Left colon (tissue), 2 donors: Measurements from ENCODE around the gene ICE1. TPM values are rescaled to one million over a fixed set of nuclear protein-coding genes. Genes with fewer than 3 reads are reported as not detected.
"Not testable (repeated sequence)": the region's sequence is repeated elsewhere in the genome, so short reads cannot be mapped to it uniquely, and the experiment has no call there.

Experiments
- ATAC-seq: fragments of 200-7000 bp; cut with Tn5 transposase; one replicate; pipeline ENCODE4 v1.9.1; 2020; ENCODE audit warnings: mild to moderate bottlenecking, moderate library complexity
- DNase-seq, 2 donors: peaks; one replicate each; pipeline ENCODE4 v3.0.0-alpha.2; 2020
- intact Hi-C, 2 donors: fragments of 100-400 bp; cut with DNase I in 1 of 2; cut with micrococcal nuclease in 1 of 2; formaldehyde crosslinking; loops; one replicate each; pipeline versions ENCODE4 v1.11.2 to v1.14.0; 2022; cut with DNase I, micrococcal nuclease
- total RNA-seq, 2 donors: library from RNA; stranded (reverse); fragmentation: NEBNext Ultra II Directional; extraction: Animal tissue kit (Norgen Biotek cat#: 25700); gene quantifications; one replicate each; pipeline ENCODE4 v1.2.1, GENCODE V29; 2021
- donor health status: DM: no; HTN: no; CAD: no.
- donor health status: DM: yes; HTN: yes; CAD: no.

ICE1 gene
- total RNA-seq, 2 donors from 2014 or later, result 19.8 to 20.1 TPM

DNA sequence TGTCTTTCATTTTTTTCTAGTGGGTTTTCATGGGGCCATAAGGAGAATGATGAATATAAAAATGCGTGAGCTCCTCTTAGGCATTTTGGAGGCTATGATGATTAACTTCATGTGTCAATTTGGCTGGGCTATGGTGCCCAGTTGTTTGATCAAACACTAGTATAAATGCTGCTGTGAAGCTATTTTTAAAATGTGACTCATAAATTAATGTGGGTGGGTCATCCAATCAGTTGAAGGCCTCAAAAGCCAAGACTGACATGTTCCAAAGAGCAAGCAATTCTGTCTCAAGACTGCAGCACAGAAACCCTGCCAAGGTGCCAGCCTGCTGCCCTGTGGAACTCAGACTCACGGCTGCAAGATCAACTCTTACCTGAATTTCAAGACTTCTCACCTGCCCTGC, 24.4 kb upstream of the ICE1 start:
- intact Hi-C loops, result no loop called here
- ATAC-seq, result no peak
- no peak for DNase-seq

DNA sequence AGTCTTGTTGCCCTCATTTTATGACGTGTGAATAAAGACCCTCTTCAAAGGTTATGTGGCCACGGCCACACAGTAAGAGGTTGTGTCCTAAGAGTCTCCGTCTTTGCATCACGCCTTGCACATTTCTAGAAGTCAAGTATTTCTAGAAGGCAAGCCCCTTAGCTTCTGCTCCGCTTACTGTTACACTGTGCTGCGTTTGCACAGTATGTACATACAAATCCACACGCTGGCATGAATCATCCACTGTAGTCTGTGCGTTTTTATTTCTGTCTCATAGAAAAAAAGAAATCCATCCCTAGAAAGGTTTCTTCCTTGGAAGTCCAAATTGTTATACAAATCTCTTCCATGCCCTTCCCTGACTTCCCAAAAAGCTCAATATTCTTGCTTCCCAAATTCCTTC, 21.4 kb upstream of the ICE1 start:
- ATAC-seq (no peak), DNase-seq (no peak)
- intact Hi-C loops, result loop anchor here in 1 of 2 donors (10.0 kb wide), 1 partner anchor 256 kb away; the partner anchor contains the start of gene ADAMTS16

DNA sequence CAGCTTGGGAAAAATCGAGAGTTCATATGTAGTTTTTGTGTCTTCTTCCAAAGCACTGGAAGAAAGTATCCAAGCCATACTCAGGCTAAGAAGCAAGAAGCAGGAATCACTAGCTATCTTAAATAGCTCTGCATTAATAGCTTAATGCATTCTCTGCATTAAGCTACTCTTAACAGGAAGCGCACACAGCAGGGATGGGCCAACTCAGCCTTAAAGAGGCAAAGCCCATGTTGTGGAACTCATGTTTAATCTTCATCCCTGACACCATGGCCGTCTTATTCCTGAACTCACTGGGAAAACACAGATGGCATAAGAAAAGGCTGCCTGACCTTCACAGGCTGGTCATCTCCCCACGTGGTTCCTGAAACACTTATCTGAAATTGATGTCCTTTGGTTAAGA, 18.7 kb upstream of the ICE1 start:
- DNase-seq (no peak), ATAC-seq (no peak)
- intact Hi-C loops, result loop anchor here in 1 of 2 donors (10.0 kb wide), 1 partner anchor 259 kb away; the partner anchor contains the start of gene ADAMTS16

DNA sequence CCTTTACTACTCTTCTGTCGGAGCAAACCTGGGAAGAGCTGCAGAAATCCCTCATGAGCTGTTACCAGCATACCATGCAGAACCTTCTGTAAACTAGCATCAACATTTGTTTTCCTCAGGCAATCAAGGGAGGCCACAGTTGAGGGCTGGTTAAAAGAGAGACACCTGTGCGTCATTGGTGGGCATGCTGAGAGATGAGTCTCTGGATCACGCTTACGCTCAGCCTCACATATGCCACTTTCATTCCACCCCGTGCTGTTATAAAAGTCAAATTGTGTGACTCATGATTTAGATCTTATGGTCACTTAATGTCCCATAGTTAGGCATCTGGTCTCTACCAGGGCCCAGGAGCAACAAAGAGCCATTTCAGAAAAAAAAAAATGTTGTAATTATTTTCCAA, 18.1 kb upstream of the ICE1 start:
- ATAC-seq, result no peak
- intact Hi-C loops, result loop anchor here in 1 of 2 donors (10.0 kb wide), 1 partner anchor 260 kb away; the partner anchor contains the start of gene ADAMTS16
- no peak for DNase-seq

DNA sequence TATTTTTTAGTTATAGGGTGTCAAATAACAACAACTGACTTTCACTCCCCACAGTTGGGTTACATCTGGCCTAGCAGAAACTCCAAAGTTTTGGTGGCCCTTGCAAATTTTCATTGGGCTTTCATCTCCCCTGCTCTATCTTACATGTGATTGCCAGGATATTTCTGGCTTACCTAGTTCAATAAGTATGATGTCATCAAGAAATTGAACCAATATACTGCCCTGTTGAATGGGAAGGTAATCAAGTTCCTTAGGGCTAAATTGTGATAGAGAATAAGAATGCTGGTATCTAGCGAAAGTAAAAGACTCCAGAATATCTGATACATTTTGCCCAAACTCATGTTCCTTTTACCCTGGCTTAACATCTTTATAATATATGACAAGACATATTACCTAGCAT, 17.0 kb upstream of the ICE1 start:
- no peak for DNase-seq
- intact Hi-C loops, result loop anchor here in 1 of 2 donors (10.0 kb wide), 1 partner anchor 261 kb away; the partner anchor contains the start of gene ADAMTS16
- ATAC-seq, result no peak

DNA sequence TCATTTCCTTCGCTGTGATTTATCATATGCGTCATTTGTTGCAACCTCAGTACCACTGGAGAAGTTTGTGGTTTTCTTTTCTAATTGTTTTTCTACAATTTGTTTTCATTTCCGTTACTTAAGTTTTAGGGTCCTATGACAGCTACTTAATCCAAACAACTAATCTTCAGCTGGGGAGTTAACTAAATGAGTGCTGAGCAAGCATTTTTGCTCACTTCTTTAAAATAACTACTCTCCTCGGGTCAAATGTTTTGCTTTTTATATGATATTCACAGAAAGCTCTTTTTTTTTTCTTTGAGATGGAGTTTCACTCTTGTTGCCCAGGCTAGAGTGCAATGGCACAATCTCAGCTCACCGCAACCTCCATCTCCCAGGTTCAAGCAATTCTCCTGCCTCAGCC, 14.6 kb upstream of the ICE1 start:
- intact Hi-C loops, result loop anchor here in 1 of 2 donors (10.0 kb wide), 1 partner anchor 263 kb away; the partner anchor contains the start of gene ADAMTS16
- DNase-seq (no peak), ATAC-seq (no peak)

DNA sequence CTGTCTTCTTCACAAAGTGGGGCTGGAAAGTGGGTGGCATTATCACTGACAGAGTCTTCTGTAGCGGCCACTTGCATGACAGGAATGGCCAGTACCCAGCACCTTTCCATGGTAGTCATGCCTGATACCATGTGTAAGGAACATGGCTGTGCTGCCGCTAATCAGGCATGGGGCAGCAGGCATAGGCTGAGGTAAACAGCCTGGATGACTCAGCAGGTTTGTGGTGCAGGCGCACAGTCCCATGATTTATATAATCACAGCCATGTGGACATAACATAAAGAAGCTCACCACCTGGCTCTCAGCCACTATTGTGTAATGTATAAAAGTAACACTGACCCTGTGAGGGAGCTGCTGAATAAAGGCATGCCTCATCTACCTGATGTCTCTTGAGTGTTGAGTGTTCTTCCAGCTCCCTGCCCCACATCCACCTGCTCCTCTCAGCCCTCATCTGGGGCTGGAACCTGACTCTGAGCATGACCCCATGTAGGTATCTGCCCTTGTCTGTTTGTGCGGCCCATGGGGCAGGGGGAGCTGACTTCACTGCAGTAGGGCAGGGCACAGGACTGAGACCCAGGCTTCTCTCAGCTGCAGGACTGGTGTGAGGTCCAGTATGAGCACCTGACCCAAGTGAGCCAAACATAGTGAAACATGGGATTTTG, 13.2 kb upstream of the ICE1 start:
- DNase-seq (peak in 1 of 2 donors; percentile 13), ATAC-seq (no peak)
- intact Hi-C loops, result loop anchor here in 1 of 2 donors (10.0 kb wide), 1 partner anchor 264 kb away; the partner anchor contains the start of gene ADAMTS16

DNA sequence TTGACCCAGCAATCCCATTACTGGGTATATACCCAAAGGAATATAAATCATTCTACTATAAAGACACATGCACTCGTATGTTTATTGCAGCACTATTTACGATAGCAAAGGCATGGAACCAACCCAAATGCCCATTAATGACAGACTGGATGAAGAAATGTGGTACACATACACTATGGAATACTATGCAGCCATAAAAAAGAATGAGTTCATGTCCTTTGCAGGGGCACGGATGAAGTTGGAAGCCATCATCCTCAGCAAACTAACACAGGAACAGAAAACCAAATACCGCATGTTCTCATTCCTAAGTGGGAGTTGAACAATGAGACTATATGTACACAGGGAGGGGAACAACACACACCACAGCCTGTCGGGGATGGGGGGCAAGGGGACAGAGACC, 8.6 kb upstream of the ICE1 start:
- intact Hi-C loops, DNase-seq, ATAC-seq: not testable (repeated sequence)

DNA sequence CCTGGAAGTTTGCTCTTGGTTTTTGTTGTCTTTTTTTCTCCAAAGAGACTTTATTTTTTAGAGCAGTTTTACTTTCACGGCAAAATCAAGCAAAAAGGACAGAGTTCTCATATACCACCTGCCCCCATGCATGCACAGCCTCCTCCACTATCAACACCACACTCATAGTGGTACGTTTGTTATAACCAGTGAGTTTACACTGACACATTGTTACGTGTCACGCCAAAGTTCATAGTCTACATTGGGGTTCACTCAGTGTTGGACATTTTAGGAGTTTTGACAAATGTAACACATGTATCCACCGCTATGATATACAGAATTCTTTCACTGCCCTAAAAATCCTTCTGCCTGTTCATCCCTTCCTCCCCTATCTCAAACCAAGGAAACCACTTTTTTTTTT, 7.5 kb upstream of the ICE1 start:
- ATAC-seq (no peak), DNase-seq (no peak)
- intact Hi-C loops, result loop anchor here in 1 of 2 donors (5.0 kb wide), 1 partner anchor 533 kb away; no protein-coding TSS in a partner anchor

DNA sequence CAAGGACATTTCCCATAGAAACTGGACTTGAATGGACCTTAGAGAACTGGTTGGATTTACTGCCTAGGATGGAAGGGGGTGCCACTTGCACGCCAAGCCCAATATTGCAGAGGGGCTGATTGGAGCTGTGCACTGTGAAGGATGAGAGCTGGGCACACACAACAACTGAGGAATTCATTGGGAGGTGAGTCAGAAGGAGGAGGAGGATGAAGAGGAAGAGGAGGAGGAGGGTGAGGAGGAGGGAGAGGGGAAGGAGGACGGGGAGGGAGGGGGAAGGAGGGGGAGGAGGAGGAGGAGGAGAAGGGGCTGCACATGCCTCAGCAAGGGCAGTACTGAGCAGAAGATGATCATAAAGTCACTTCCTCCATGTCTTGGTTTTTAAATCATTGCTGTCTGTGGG, 5.7 kb upstream of the ICE1 start:
- DNase-seq, result no peak
- no peak for ATAC-seq
- intact Hi-C loops, result loop anchor here in 1 of 2 donors (5.0 kb wide), 1 partner anchor 534 kb away; no protein-coding TSS in a partner anchor

DNA sequence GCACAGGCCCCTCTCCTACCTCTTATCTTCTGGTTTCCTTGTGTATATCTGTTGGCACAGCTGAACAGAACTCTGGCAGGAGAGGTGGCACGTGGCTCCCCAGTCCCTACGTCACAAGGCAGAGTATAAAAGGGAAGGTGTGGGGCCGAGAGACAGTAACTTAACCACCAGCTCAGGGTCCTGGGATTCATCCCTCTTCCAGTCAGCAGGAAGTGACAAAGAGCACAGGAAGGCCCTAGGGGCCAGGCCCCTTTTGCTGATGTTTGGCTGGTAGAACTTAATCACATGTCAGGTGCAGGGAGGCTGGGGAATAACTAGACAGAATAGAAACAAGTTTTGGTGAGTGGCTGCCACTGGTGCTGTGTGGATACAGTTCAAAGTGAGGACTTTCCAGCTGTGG, 4.5 kb upstream of the ICE1 start:
- no peak for ATAC-seq

DNA sequence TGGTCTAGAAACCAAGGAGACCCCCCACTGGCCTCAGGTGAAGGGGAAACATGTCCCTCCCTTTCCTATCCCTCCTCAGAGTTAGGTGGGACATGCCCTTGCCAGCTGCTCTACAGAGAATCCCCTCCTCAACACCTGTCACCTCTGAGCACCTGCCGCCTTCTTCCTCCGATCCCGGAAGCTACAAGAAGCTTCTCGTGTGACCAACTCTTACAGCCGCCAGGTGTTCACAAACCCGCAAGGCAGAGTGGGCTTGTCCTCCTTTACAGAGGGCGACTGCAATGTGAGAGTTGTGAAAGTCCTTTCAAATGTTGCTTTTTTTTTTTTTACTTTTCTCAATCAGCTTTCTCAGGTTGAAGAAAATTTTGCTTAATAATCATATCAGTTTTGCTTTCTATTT, 3.7 kb upstream of the ICE1 start:
- intact Hi-C loops, result loop anchor here in 1 of 2 donors (5.0 kb wide), 1 partner anchor 536 kb away; no protein-coding TSS in a partner anchor
- DNase-seq (peak in 1 of 2 donors; percentile 6), ATAC-seq (no peak)

More for the DNA sequence above, 4.5 kb upstream of the ICE1 start:
- no peak for DNase-seq
- intact Hi-C loops, result loop anchor here in 1 of 2 donors (5.0 kb wide), 1 partner anchor 536 kb away; no protein-coding TSS in a partner anchor

DNA sequence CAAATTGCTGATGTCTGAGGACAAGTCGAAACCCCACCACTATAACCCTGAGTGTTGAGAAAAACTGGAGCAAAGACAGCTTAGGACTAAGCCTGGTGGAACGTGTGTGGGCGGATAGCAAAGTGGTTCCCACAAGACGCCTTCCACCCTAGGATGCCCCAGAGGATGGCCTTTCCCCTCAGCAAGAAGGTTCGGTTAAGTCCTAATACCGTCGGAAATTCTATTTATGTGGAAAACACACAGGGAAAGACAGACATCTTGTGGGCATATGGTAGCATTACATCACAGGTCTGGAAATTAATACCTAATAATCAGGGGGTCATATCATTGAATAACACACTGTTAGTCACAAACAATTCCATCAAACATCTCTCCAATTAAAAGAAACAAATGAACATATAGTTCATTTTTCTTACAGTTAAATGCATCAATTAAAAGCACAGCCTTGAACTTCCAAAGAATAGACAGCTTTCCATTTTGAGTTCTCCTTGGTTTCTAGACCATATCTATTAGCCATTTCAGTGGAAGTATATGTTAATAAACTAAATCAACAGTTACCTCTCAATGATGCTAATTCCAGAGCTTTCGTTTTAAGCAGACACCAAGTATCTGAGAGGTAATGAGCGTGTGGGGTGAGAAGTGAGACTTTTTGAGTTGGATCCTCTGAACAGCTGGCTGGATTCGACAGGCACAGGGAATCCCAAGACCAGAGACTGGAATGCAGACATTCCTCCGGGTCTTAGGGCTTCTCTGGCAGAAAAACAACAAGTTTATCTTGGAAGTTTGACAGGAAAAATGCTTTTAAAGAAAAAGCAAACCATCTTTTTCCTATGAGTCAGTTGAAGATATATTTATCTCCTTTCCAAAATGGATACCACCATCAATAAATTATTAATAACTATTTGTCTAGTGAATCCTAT, 2.9 kb upstream of the ICE1 start:
- no peak for DNase-seq
- ATAC-seq, result no peak
- intact Hi-C loops, result loop anchor here in 1 of 2 donors (5.0 kb wide), 1 partner anchor 537 kb away; no protein-coding TSS in a partner anchor

DNA sequence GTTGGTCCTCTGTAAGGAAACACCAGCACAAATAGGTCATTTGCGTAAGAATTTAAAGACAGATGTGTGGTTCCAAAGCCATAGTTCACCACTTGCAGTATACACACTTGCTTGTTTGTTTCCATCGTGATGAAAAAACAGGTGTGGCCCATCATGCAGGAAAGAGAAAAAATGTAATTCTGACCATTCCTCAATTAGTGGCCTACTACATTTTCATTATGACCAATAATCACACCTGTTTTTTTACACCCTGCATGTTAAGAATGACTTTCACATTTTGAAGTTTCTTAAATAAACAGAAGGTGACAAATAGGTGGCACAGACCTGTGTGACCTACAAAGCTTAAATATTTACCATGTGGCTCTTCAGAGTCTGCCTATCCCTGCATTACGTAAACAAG, 2.2 kb upstream of the ICE1 start:
- ATAC-seq, result no peak
- intact Hi-C loops, result no loop called here

DNA sequence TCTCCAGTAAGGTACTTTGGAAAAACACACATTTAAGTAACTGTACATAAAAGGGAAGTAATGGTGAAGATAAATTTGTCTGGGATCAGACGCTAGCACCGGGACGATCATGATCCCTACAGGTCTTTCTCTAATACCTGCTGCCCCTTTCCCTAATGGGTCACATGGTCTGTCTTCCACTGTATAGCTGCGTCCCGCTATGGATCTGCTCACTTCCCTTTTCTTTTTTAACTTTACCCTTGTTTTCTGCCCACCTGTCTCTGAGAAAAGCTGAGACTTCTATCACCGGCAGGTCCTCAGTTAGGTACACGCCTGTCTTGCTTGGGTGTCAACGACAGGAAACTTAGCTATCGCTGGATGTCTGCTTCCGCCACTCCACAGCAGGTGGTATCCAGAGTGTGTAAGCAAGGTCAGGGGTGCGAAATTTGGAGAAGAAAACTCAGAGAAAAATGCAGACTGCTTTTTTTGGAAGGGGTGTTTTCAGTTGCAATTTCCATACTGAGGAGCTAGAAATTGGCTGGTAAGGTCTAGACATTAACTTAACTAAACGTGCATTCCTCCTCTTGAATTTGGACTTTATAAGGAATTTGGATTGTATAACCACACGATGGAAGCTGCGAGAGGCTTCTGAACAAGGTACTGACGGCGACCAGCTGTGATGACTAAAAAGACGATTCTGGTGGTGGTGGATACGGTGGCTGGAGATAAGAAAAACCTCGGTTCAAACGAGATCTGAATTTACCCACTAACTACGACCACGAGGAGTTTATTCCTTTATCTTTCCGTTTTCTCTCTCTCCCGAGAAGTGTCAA, 1.1 kb upstream of the ICE1 start:
- peak; percentile 23 to 31 for DNase-seq
- ATAC-seq, result no peak
- intact Hi-C loops, result no loop called here

More for the DNA sequence above, 2.2 kb upstream of the ICE1 start:
- no peak for DNase-seq

DNA sequence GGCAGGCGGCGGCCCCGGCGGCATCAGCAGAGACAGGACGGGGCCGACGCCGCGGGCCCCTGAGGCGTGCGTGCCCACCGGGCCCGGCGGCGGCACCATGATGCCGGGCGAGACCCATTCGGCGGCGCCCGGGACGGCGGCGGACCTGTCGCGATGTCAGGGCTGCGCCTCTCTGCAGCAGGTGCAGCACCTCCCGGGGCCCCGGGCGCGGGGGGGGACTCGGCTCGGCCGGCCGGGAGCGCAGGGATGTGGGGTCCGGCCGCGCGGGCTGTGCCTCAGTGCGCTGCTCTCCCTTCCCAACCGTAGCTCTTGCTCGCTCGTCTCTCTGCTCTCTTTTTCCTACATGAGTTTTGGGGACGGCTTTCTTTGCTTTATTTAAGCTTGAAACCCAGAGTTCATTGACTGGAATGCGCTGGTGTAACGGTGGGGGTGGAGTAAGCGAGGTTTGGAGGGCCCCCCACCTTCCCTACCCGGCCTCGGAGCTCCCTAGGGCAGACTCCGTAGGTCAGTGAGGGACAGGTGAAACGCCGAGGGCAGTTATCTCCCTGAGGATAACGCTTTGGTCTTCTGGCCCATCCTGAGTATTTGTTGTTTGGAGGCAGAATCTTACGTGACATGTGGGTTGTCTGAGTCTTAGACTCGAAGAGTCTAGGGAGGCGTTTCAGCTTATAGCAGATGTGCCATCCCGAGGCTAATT, 490 bp downstream of the ICE1 start:
- no peak for DNase-seq
- intact Hi-C loops, result no loop called here
- ATAC-seq, result peak; percentile 3

DNA sequence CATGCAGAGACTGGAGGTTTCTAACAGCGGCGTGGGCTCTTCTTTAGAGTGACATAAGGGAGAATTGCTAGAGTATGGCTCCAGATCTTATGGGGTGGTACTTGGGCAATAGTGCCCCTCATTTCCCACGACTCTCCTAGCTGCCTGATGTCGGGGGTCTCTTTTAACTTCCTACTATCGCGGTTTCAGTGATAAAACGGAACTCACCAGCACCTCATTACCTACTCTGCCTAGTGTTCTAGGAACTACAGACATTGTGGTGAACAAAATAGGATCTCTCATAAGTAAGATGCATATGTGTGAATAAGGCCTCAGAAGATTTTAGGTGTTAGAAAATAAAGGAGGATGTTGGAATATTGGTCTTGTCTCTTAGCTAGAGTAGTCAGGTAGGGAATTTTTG, 1.1 kb downstream of the ICE1 start:
- intact Hi-C loops, result no loop called here
- ATAC-seq (no peak), DNase-seq (no peak)

DNA sequence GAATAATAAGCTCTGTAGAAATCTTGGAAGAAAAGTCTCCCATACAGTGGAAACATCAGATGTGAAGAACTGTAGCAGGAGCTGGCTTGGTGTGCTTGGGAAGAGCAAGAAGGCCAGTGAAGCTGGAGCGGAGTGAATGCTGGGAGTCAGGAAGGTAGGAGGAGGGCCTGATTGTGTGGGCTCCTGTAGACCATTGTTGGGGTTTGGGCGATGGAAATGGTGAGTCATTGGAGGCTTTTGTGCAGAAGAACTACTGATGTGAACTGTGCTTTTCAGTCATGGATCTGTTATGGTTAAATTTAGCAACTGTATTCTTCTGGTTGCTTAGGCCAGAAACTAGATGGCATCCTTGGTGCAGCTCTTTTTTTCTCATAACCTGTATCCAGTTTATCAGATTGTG, 2.3 kb downstream of the ICE1 start:
- ATAC-seq (no peak), DNase-seq (no peak)
- intact Hi-C loops, result no loop called here
